Thyroid gland (tissue), 4 donors: ENCODE results near the gene MS4A10.

Experiments used
- CTCF ChIP-seq, 6 experiments: fragments of 200-600 bp in 3 of 6; fragments of 450-650 bp in 3 of 6; sonication (generic) in 3 of 6; IDR thresholded peaks; one replicate each; pipeline ENCODE4 v1.5.1; 2016 to 2019; ENCODE audit warnings: antibody characterized with exemption in 6 of 6, mild to moderate bottlenecking in 2 of 6, inconsistent platforms in 1 of 6, moderate library complexity in 1 of 6
- POLR2A ChIP-seq, 2 donors: fragments of 450-650 bp; IDR thresholded peaks; one replicate each; pipeline ENCODE4 v1.6.1; 2017; ENCODE audit warnings: antibody characterized with exemption in 2 of 2, mild to moderate bottlenecking in 2 of 2, moderate library complexity in 1 of 2

- TF ChIP-seq POLR2A (IDR thresholded peaks at IDR 0.05) (no peak), CTCF (IDR thresholded peaks at IDR 0.05) (no peak)
Observed at GRCh38 chr11:60818057-60818456, 32.9 kb downstream of the MS4A10 start.
